ENCODE measurements around the gene REEP1.

Gene REEP1

DNA sequence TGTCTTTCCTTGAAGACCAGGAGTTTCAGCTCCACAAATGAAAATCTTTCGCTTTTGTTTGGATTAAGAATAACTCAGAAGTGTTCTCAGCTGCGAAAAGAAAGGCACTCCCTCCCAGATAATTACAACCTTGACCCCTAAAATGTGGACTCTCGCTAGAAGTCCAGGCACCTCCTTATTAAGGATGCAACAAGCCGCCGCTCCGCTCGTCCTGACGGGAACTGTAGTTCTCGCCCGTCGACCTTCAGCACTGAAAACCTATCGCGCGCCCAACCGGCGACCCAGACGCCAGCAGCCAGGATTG, 142.7 kb downstream of the REEP1 start:
- TF ChIP-seq CTCF (IDR thresholded peaks at IDR 0.05): no peak

- no peak for TF ChIP-seq CTCF (IDR thresholded peaks at IDR 0.05)
These were observed 143.4 kb downstream of the REEP1 start for GRCh38 chr2:86193901-86194567.

GRCh38 chr2:86189782-86190416, 147.5 kb downstream of the REEP1 start:
- TF ChIP-seq CTCF (IDR thresholded peaks at IDR 0.05): no peak

- TF ChIP-seq CTCF (IDR thresholded peaks at IDR 0.05): no peak
These were observed 151.0 kb downstream of the REEP1 start for GRCh38 chr2:86186431-86186830.

DNA sequence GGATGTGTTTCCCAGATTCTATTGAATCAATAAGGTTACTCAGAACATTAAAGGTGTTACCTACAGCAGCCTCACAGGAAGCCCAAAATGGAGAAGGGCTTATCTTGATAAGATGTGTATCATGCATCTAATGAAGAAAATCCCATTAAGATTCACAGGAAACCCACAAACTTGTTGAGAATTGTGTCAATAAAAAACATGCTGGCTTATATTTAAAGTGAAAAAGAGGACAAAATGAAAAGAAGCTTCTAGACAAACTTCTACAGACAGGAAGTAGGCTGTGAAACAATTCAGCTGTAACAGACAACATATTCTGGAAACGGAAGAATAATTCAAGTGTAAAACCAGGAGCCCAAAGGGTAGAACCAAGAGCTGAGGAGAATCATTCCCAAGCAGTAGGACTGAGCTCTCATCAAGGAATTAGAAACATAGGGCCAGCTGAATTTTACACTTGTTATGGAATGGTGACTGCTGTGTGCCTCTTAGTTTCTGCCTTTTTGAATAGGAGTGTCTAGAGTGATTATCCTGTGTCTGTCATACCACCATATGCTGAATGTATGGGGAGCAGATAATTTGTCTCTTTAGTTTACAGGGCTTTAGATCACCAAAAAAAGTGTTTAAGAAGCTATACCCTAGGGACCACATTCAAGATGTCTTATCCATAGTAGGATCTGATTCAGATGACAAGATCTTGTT, 151.8 kb downstream of the REEP1 start:
- no peak for TF ChIP-seq CTCF (IDR thresholded peaks at IDR 0.05)

- TF ChIP-seq CTCF (IDR thresholded peaks at IDR 0.05): no peak
These were observed 160.8 kb downstream of the REEP1 start for GRCh38 chr2:86176597-86176996.

DNA sequence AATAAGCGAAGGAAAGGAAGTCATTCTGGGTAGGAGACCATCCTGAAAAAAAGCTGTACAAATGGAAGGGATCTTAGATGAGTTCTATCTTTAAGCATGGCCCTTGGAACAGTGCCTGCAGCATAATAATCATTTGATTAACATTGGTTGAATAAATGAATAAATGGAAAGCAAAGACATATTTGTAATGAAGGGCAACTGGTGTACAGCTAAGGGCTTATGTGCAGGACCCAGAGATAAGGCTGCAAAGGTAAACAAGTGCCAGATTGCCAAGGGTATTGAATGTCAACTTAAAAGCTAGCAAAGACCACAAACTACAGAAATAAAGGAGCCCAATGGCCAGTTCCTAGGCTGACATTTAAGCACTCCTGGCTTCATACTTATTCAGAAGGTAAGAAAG, 161.6 kb downstream of the REEP1 start:
- TF ChIP-seq CTCF (IDR thresholded peaks at IDR 0.05): no peak

Data from LNCAP (cell line).